Measurements from ENCODE around the gene FETUB.

Gene FETUB, protein sequence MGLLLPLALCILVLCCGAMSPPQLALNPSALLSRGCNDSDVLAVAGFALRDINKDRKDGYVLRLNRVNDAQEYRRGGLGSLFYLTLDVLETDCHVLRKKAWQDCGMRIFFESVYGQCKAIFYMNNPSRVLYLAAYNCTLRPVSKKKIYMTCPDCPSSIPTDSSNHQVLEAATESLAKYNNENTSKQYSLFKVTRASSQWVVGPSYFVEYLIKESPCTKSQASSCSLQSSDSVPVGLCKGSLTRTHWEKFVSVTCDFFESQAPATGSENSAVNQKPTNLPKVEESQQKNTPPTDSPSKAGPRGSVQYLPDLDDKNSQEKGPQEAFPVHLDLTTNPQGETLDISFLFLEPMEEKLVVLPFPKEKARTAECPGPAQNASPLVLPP
- 0 reads per million in 4 donors for total RNA-seq

DNA sequence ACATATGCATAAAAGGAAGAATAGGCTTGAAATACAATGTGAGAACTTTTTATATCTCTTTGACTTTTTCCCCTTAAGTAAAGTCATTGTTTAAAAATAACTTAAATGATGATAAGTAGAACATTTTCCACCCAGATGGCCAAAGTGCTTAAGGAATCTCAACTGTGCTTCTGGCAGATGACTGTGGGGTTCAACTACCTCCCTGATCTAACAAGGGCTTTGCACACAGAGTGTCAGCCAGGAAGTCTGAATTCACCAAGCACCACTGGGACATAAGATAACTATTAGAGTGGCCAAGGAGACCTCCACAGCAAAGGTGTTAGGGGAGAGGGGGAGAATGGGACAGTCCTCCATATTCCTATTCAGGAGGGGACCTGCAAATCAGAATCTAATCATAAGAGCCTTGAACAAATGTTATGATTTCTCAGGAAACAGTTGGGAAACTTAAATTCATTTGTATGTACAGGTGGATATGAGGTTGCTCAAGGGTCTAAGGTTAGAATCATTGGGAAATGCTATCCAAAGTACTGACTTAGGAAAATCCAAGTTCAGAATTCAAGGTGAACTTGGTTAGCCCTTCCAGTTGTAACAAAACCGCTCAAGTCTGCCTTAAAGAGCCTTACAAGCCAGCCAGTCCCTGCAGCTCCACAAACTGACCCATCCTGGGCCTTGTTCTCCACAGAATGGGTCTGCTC, at the start of gene FETUB:
FETUB (plus strand) TSS at position 622 of the 695 bp plus-strand sequence; CDS start at position 684, 62 bp downstream.
- no peak for DNase-seq

DNA sequence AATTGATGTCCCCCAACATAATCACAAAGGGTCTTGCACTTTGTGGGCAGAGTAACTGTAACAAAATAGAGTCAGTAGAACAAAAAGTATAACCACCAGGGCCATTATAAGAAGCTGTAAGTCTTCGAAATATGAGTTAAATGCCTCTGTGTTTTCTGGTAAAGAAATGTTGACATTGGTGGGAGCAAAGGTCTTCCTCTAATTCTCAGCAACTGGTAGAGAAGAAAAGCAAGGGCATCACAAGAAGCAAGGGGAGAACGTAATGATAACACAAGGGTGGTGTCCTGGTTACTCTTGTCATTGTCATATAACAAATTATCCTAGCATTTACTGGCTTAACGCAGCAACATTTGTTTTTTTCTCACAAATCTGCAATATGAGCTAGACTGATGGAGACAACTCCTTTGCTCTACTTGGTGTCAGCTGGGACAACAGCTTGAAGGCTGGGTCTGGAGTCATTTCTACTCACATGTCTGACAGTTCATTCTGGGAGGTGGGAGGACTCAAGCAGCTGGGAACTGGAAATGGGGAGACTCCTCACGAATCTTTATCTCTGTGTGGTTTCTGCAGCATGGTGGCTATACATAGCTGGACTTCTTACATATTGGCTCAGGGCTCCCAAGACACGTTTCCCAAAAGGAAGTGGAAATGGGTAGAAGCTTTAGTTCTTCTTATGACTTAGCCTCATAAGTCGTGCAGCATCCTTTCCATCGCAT, 49.5 kb upstream of the FETUB start:
- DNase-seq, result no peak

DNA sequence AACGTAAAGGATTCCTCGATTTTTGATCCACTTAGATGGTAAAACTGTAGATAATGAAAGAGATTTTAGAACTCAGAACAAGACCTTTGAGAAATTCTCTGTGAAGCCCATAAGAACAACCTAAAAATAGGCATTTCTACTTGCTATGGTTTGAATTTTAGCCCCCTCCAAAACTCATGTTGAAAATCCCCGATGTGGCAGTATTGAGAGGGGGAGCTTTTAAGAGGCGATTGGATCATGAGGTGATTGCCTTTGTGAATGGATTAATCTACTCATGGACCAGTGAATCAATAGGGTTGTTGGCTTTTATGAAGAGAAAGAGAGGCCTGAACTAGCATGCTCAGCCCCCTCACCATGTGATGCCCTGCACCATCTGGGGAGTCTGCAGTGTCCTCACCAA, 47.5 kb upstream of the FETUB start:
- DNase-seq, result no peak

DNA sequence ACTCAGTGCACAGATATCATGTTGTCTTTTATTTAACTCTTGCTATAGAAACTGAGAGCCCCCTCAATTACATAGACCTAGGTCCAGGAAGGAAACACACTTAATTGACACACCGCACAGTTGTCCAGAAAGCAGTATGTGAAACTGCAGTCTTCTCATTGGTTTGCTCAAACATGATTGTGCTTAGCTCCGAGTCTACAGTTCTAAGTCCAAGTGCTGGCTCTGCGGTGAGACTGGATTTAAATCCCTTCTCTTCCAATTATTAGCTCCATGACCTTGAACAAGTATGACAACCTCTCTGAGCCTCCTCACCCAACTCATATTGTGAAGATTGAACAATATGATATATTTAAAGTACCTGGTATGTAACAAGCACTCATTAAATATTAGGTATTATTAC, 46.3 kb upstream of the FETUB start:
- DNase-seq, result no peak

DNA sequence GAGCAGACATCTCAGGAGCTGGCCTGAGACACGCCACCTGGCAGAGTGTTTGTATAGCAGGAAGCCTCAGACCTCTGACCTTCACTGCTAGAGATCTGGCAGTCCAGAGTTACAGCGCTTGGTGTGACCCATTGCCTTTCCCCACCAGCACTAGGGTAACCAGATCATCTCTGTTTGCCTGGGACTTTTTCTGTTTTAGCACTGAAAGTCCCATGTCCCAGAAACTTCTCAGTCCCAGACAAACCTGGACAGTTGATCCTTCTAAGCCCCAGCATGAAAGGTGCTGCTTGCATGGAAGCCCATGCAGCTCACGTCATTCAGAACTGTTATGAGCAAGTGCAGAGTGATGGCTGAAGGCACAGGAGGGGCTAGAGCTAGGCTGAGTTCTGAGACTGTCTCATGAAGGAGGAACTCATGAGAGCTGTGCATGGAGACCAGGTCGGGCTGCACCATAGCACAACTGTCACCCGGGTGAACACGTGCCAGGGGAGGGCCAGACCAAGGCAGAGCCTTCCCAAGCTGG, 45.5 kb upstream of the FETUB start:
- no peak for DNase-seq

DNA sequence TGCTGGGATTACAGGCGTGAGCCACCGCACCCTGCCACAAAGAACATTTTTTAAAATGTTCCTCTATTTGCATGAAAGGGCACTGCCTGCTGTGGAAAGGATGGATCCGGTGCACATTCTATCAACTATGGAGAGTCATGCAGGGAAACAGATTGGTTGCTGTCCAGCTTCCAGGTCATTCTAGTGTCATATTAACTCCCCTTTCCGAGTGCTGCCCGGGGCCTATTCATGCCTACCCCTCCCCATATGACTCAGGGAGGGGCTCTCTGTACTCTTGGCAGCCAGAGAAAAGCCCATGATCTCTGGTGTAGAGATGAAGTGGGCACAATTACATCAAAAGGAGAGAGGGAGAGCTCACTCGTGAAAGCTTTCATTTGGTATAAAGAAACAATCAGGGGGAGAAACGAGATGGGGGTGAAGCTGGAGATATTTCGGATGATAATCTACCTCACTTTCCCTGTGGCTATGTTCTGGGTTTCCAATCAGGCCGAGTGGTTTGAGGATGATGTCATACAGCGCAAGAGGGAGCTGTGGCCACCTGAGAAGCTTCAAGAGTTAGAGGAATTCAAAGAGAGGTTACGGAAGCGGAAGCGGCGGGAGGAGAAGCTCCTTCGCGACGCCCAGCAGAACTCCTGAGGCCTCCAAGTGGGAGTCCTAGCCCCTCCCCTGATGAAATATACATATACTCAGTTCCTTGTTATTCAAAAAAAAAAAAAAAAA, 43.5 kb upstream of the FETUB start:
- no peak for DNase-seq

DNA sequence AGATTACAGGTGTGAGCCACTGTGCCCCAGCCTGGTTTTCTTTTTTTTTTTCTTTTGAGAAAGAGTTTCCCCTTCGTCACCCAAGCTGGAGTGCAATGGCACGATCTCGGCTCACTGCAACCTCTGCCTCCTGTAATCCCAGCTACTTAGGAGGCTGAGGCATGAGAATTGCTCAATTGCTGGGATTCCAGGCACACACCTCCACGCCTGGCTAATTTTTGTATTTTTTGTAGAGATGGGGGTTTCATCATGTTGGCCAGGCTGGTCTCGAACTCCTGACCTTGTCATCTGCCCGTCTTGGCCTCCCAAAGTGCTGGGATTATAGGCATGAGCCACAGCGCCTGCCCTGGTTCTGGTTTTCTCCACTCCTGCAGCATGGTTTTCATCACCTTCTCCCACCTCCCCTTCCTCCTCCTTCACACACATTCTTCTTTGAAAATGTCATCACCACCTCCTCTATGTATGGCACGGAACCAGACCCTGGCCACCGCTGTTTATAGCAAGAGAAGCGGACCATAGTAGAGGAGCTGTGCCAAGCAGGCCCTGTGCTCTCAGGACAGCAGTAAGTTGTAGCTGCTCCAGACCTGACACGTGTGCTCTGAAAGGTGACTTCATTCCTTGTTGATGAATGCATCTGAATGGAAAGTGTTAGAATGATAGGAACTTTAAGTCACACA, 42.0 kb upstream of the FETUB start:
- DNase-seq, result no peak

DNA sequence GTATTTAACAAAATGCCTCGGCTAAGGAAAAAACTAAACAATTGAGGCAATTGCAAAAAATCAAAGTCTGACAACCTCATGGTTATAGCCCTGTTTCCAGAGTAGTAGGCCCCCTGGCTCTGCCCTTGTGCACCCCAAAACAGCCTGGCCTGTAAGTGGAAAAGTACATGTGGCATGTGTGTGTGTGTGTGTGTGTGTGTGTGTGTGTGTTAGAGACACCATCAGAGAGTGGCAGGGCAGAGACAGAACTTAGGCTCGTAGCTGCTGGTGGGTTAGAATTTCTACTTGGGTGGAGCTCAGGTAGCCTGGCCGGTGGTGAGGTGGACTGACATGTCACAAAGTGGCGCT, 41.4 kb upstream of the FETUB start:
- DNase-seq, result no peak

DNA sequence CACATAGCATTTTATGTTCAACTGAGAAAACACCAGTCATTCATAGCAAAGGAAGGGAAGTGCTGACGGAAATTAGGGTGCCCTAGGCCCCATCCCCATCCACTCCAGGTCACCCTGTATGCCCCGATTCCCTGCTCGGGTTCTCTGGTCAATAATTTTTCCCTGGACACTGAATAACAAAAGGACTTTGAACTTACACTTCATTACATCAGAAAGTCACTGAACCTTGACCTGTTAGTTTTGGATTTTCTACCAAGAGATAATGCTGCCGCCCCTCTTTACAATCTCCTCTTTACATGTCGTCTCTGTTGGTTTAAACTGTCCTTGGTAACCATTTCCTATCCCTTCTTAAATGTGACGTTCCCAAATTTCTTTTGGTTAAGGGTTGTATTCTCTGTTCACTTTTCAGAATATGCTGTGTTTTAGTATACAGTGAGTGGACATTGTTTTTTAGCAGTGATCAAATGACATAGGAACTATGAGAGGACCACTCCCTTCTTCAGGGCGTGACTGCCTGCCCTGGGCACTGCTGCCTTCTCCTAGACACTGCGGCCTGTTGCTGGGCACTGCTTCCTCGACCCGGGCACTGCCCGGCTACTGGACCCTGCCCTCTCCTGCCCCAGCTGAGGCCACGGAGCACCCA, 40.9 kb upstream of the FETUB start:
- DNase-seq, result no peak

DNA sequence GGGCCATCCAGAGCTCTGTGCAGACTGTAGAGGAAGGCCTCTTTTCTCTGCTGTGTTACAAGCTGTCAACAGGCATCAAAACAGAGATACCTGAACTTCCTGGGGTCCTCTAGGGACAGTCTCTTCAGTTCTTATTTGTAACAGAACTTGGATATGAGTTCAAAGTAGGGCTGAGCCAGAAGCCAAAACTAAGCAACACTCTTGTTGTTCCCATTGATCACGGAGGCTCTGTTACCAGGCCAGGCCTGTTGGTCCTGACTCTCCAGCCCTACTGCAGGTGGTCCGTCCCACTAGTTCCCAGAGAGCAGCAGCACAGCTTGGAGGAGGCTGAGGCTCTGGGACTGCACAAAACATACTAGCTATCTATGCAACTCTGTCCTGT, 40.4 kb upstream of the FETUB start:
- DNase-seq, result no peak

DNA sequence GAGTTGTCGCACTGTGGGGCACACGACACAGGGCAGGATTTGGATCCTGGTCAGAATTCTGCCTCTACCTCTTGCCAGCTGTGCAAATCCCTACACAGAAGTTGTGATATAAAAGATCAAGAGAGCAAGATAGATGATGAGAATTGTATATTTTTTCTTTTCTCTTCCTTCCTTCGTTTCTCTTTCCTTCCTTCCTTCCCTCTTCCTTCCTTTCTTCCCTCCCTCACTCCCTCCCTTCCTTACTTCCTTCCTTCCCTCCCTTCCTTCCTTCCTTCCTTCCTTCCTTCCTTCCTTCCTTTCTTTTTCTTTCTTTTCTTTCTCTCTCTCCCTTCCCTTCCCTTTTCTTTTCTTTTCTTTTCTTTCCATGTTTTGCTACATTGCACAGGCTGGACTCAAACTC, 39.3 kb upstream of the FETUB start:
- DNase-seq, result no peak

DNA sequence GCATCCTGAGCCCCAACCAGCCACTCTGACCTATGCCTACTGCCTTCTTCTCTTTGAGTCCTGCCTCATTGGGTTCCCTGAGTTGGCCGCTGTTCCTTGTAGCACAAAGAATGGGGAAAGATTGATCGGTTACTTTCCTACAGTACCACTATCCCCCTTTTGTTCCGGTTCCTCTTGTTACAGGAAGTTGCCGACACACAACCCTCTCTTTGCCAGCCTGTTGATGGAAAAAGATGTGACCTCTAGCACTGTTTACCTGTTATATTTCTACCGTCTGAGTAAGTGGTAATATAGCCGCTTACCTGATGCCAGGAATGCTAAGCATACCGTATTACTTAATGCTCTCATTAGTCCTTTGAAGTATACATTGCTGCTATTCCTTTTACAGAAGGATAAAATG, 37.0 kb upstream of the FETUB start:
- no peak for DNase-seq

DNA sequence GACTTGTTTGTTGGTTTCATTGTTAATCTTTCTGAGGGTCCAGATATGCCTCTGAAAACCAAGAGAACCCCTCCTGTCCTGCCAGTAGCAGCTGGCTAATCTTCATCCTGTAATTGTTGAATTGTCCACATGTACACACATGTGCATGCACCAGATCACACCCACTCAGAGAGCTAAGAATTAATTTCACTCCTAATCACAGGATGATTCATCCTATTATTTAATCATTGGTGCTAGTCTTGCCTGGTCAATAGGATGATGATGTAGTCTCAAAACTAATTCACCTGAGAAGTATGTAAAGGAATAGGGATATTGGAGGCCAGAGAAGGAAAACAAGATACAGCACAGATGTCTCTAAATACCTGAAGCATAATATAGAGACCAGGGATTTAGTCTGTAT, 35.1 kb upstream of the FETUB start:
- DNase-seq, result no peak

DNA sequence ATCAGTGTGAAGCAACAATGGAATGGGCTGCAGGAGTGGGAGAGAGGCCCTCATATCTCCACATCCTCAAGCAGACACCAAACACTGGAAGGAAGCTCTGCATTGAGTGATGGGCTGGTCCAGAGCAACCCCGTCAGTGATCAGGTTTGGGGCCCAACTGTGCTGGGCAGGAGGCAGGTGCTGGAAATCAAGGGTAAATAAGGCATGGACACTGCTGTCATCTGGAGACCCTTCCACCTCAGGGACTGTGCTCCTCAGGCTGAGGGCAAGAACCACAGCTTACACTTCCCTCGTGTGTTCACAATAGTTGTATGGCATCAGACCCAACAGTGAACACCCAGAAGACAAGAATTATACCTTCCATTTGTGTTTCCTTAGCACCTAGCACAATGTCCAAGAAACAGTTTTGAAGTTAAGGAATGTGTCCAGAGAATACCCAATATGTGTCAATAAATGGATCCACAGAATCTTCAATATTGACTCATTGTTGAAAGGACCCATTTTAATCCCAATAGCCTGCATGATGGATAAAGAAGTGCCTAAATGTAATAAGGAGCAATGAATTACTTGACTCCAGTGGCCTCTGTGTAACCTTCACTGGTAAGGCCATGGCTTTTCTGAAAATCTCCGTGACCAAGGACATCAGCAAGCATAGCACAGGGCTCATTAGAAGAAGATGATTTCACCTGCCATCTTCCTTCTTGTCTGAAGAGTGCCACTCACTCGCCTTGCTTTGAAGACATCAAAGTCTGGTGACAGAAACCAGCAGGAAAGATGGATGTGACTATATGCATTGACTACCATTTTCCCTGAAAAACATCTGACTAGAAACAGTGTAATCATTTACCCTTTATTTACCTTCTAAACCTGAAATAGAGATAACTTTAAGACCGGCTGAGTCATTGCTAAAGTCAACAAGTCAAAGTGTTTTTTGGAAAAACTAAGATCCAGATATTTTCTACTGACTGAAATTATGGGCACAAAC, 34.3 kb upstream of the FETUB start:
- DNase-seq, result no peak

DNA sequence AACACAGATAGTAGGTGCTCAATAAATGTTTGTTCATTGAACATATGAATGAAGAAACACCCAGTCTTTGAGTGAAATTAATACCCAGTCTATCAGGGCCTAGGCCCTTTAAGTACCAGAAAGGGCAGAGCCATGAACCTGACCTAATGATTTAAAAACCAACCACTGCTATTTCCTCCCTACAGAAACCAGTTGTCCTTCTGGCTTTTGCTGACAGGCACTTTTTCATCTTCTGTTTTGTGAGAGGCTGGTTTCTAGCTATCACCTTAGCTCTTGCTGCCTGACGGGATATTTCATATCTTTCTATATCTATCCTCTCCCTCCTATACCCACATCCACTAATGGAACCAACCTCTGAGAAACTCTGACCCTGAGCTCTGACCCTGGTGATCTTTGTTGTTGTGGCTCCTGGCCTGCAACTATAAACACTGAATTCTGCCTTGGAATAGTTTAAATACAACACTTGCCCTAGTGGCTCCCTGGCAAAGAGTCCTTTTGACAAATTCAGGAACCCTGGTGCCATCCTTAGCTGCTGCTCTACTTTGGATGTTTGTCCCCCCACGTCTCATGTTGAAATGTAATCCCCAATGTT, 31.5 kb upstream of the FETUB start:
- DNase-seq, result no peak

DNA sequence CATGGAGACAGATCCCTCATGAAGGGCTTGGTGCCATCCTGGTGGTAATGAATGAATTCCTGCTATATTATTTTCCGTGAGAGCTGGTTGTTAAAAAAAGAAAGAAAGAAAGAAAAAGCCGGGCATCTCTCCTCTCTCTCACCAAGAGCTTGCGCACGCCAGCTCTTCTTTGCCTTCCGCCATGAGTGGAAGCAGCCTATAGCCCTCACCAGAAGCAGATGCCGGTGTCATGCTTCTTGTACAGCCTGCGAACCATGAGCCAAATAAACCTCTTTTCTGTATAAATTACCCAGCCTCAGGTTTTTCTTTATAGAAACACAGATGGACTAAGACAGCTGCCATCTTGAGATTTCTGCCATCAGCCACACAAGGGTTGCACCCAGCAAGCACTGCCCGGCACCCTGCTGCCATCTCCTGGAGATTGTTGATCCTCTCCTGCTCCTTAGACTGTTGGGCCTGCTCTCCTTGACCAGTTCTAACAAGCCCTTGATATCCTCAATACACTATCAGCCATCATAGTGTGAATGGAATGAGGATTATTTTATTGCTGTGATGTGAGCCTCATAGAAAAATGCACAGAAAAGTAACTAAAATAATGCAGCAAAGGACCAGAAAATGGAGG, 30.8 kb upstream of the FETUB start:
- DNase-seq, result no peak

DNA sequence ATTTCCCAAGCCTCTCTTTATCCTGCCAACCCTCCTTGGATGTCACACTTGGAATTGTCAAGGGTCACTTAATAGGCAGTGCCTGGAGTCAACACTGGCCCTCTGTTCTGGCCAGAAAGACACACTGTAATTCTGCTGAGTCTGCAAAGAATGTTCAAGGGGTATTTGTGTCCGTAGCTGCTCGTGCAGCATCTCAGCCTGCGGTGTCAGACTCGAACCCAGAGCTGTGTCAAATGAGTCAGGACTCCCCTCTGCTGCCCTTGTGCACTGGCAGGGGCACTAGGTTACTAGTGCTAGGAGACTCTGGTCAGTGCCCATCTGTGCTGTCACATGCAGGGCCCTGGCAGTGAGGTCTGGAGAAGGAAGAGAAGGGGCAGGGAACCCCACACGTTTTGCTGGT, 28.1 kb upstream of the FETUB start:
- DNase-seq, result no peak

DNA sequence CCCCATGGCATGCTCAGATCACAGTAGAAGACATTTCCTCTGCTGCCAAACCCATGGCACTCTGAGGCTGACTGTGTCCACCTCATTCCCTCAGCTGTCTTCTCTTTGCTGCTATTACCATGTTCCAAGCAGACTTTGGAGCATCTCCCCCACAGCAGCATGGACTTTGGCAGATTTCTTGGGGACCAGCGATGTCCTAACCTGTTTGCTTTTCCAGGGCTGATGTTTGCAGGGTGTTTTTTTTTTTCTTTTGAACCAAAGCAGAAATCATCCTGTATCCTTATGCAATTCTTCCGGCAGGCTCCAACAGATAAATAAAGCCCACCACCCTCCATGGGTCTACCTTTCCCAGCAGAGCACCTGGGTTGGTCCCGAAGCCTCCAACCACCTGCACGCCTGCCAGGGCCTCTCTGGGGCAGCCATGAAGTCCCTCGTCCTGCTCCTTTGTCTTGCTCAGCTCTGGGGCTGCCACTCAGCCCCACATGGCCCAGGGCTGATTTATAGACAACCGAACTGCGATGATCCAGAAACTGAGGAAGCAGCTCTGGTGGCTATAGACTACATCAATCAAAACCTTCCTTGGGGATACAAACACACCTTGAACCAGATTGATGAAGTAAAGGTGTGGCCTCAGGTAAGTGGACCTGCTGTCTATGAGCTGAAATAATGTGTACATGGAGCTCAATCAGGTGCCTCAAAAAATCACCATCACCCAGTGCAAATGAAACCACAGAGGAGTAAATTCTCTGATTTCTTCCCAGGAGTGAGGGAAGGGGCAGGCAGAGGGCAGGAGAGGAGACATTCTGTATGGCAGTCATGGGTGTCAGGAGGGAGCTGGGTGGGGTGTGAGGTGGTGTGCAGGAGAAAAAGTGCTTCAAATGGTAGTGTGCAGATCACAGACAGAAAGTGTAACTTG, 27.2 kb upstream of the FETUB start, which contains the start of gene AHSG:
AHSG (plus strand) TSS at position 340 of the 916 bp plus-strand sequence; CDS start at position 422, 82 bp downstream.
- no peak for DNase-seq
